SK-N-SH (cell line): ENCODE results near the gene UCP2. TPM values are rescaled to one million over a fixed set of nuclear protein-coding genes. Genes with fewer than 3 reads are reported as not detected.

Source experiments
- CTCF ChIA-PET: fragments of 300-600, 350-600 bp; formaldehyde crosslinking; extraction: SDS; loops from one replicate; lab custom pipeline; 2021; lab: Yijun Ruan, JAX
- POLR2A ChIA-PET: fragments of 350-600 bp; sonication (Branson Sonifier 250); formaldehyde crosslinking; extraction: SDS; loops from one replicate; lab custom pipeline; 2020; ENCODE audit warnings: antibody characterized with exemption, inconsistent platforms; lab: Yijun Ruan, JAX
- DNase-seq: peaks from one replicate; pipeline ENCODE4 v3.0.0; 2012
- H2AFZ ChIP-seq: fragments of 200-600 bp; sonication (generic); 2 replicates; pipeline ENCODE4 v1.8.1; 2016; ENCODE audit warnings: antibody characterized with exemption, mild to moderate bottlenecking, low read depth
- H3F3A ChIP-seq: fragments of 200-600 bp; sonication (generic); replicated peaks from 2 replicates; pipeline ENCODE3; 2016; ENCODE audit warnings: antibody characterized with exemption, mild to moderate bottlenecking; ENCODE audit not compliant: insufficient read depth
- H3K27ac ChIP-seq, 2 experiments: fragments of 200-500 bp in 1 of 2; fragments of 200-600 bp in 1 of 2; sonication (Bioruptor generic) in 1 of 2; sonication (generic), shearing (Covaris generic) in 1 of 2; 2 replicates each; pipeline versions ENCODE4 v1.5.1 to v1.6.1; 2014 to 2016; ENCODE audit warnings: low read depth in 2 of 2, inconsistent platforms in 1 of 2, low read length in 1 of 2, mild to moderate bottlenecking in 1 of 2, mixed read lengths in 1 of 2
- H3K27me3 ChIP-seq: fragments of 200-600 bp; sonication (generic), shearing (Covaris generic); 2 replicates; pipeline ENCODE4 v1.6.1; 2016; ENCODE audit warnings: mixed run types; ENCODE audit not compliant: insufficient read depth
- H3K36me3 ChIP-seq, 2 experiments: fragments of 200-500 bp in 1 of 2; fragments of 200-600 bp in 1 of 2; sonication (Bioruptor generic) in 1 of 2; sonication (generic) in 1 of 2; replicated peaks in 1 of 2; 2 replicates each; pipeline versions ENCODE3 to v1.5.1; 2014 to 2016; ENCODE audit warnings: low read length in 1 of 2, mild to moderate bottlenecking in 1 of 2; ENCODE audit not compliant: insufficient read depth in 2 of 2, control insufficient read depth in 1 of 2
- H3K4me1 ChIP-seq, 2 experiments: fragments of 200-500 bp in 1 of 2; fragments of 200-600 bp in 1 of 2; sonication (Bioruptor generic) in 1 of 2; sonication (generic), shearing (Covaris generic) in 1 of 2; 2 replicates each; pipeline versions ENCODE4 v1.5.1 to v1.6.1; 2014 to 2016; ENCODE audit warnings: low read depth in 1 of 2, low read length in 1 of 2, mixed run types in 1 of 2; ENCODE audit not compliant: insufficient read depth in 2 of 2, control insufficient read depth in 1 of 2
- H3K4me2 ChIP-seq: fragments of 200-600 bp; sonication (generic), shearing (Covaris generic); 2 replicates; pipeline ENCODE4 v1.6.1; 2017; ENCODE audit warnings: mixed run types
- H3K4me3 ChIP-seq, 2 experiments: fragments of 200-500 bp in 1 of 2; fragments of 200-600 bp in 1 of 2; sonication (Bioruptor generic) in 1 of 2; sonication (generic), shearing (Covaris generic) in 1 of 2; 2 replicates each; pipeline versions ENCODE4 v1.5.1 to v1.8.1; 2014 to 2016; ENCODE audit warnings: low read depth in 2 of 2, inconsistent platforms in 1 of 2, low read length in 1 of 2, mild to moderate bottlenecking in 1 of 2, mixed read lengths in 1 of 2, moderate library complexity in 1 of 2
- H3K79me2 ChIP-seq: fragments of 200-600 bp; sonication (generic); 2 replicates; pipeline ENCODE4 v1.8.1; 2017; ENCODE audit warnings: mild to moderate bottlenecking; ENCODE audit not compliant: insufficient read depth
- H3K9ac ChIP-seq: fragments of 200-600 bp; sonication (generic); 2 replicates; pipeline ENCODE4 v1.6.1; 2017; ENCODE audit warnings: mixed run types
- H3K9me2 ChIP-seq: fragments of 200-600 bp; sonication (generic); 2 replicates; pipeline ENCODE4 v1.6.1; 2017; ENCODE audit warnings: mixed run types
- H3K9me3 ChIP-seq: fragments of 200-600 bp; sonication (generic); 2 replicates; pipeline ENCODE4 v1.6.1; 2017; ENCODE audit warnings: mixed run types, mild to moderate bottlenecking, moderate library complexity
- H4K20me1 ChIP-seq: fragments of 200-600 bp; sonication (generic); 2 replicates; pipeline ENCODE4 v1.6.1; 2017; ENCODE audit warnings: mild to moderate bottlenecking, mixed run types; ENCODE audit not compliant: insufficient read depth
- CHD2 ChIP-seq: fragments of 150-350 bp; IDR thresholded peaks from 2 replicates; pipeline ENCODE4 v1.6.1; 2018; ENCODE audit warnings: low read length; ENCODE audit not compliant: partially characterized antibody
- ELF1 ChIP-seq: IDR thresholded peaks from 2 replicates; pipeline ENCODE4 v1.4.0; 2012
- EP300 ChIP-seq, 2 experiments: IDR thresholded peaks; 2 replicates each; pipeline versions ENCODE4 v1.4.0 to v1.6.1; 2012; ENCODE audit warnings: borderline replicate concordance in 1 of 2, low read depth in 1 of 2, low read length in 1 of 2
- FOXJ3 ChIP-seq: sonication (generic); formaldehyde crosslinking; IDR thresholded peaks from 2 replicates; pipeline ENCODE4 v1.5.1; 2020; ENCODE audit warnings: mild to moderate bottlenecking, missing genetic modification reagents
- JUND ChIP-seq: IDR thresholded peaks from 2 replicates; pipeline ENCODE4 v1.4.0; 2012
- MXI1 ChIP-seq: IDR thresholded peaks from 2 replicates; pipeline ENCODE4 v1.6.1; 2012; ENCODE audit warnings: mild to moderate bottlenecking, low read depth, low read length, improper control_type of control experiment
- NFIC ChIP-seq: IDR thresholded peaks from 2 replicates; pipeline ENCODE4 v1.4.0; 2012; ENCODE audit warnings: borderline replicate concordance
- RFX5 ChIP-seq: IDR thresholded peaks from 2 replicates; pipeline ENCODE4 v1.6.1; 2012; ENCODE audit warnings: mild to moderate bottlenecking, improper control_type of control experiment, low read length
- SIN3A ChIP-seq: IDR thresholded peaks from 2 replicates; pipeline ENCODE4 v1.6.1; 2012; ENCODE audit warnings: low read depth, mild to moderate bottlenecking, low read length, moderate library complexity, borderline replicate concordance
- SMC3 ChIP-seq: IDR thresholded peaks from 2 replicates; pipeline ENCODE4 v1.6.1; 2012; ENCODE audit warnings: low read depth, low read length, improper control_type of control experiment
- TAF1 ChIP-seq: IDR thresholded peaks from 2 replicates; pipeline ENCODE4 v1.6.1; 2012; ENCODE audit warnings: low read depth, mild to moderate bottlenecking, low read length, moderate library complexity, borderline replicate concordance
- TEAD4 ChIP-seq: IDR thresholded peaks from 2 replicates; pipeline ENCODE4 v1.4.0; 2012; ENCODE audit warnings: mild to moderate bottlenecking, borderline replicate concordance; ENCODE audit not compliant: insufficient read depth
- WGBS: methylation state at CpG from one replicate; pipeline ENCODE4 v1.1.6; 2017; ENCODE audit warnings: low lambda C conversion rate; 5-methylcytosine and 5-hydroxymethylcytosine counted together
- polyA plus RNA-seq, 3 experiments: library from polyadenylated mRNA; depleted of rRNA; stranded (reverse); fragments of >200 nt; gene quantifications; 2 replicates each; pipeline ENCODE4 v1.2.3, GENCODE V29; 2012
- TF ChIP-seq, protein P1 (sequence below): fragments of 200-600 bp; sonication (generic); IDR thresholded peaks from 2 replicates; pipeline ENCODE4 v1.6.1; 2017; ENCODE audit warnings: antibody characterized with exemption, mild to moderate bottlenecking, moderate library complexity
- TF ChIP-seq, protein P2 (sequence below): fragments of 150-350 bp; IDR thresholded peaks from 2 replicates; pipeline ENCODE4 v1.6.1; 2016; ENCODE audit warnings: mild to moderate bottlenecking, low read depth, low read length
- TF ChIP-seq, protein P3 (sequence below): IDR thresholded peaks from 2 replicates; pipeline ENCODE4 v1.4.0; 2012; ENCODE audit warnings: low read depth, borderline replicate concordance

Gene UCP2
- polyA plus RNA-seq, 1 of the 3 experiments (the other 2 are of a cell fraction), result 36.0 TPM

DNA sequence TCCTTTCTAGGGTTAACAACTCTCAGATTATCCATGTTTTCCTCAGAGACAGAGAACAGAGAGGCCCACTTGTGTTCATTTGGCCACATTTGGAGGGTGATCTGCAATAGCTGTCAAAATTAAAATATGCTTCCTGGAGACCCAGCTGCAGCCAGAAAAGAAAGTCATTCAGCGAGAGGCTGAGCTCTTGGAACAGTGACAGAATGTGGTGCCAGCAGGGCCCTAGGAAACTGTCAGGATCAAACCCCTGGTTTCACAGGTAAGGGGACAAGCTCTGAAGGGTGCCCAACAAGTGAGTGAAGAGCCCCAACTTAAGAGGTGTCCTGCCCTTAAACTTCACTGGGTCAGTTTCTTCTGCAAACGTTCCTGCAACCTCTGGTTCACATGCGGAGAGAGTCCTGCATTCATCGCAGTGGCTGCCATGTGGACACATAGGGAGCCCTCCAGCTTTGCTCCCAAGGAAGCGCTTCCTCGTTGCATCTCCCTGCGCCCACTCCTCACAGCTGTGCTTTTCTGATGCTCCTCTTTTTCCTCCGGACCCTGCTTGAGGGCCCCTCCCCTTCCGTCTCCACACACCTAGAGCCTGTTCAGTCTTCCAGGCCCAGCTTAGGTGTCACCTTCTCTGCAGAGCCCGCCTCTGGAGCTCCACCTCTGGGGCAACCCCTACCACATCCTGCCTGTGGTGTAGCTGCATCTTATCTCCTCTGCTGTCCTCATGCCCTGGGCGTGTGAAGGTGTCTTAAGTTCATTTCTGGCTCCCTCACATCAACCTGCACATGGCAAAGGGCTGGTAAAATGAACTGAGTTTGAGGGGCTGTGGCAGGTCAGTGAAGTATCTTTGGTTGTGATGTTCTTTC is 22.3 kb upstream of the UCP2 start (continued):
- TF ChIP-seq CHD2, result no peak

DNA sequence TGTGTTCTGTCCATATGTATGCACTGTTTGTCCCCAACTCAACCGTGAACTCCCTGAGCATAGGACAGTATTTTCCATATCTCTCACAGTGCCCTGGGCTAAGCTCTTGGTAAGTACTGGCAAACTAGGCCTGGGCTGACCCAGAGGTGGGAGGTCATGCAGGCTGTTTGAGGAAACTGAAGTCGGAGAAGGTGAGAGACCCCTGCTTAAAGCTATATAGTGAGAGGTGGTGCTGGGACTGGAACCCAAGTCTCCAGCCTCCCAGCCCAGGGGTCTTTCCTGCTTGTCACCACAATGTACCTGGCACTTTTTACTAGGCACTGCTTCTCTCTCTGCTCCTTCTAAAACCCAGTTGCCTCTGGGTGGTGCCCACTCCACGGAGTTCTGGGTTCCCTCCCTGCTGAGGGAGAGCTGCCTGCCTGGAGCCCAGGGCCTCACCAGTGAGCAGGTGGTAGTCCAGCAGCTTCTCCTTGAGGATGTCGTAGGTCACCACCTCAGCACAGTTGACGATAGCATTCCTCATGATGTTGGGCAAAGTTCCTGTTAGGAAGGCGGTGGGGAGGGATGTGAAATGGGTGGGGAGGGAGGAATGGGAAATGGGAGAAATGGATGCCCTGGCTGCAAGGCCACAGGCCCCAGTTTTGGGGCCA is 21.5 kb upstream of the UCP2 start:
- Histone ChIP-seq H2AFZ (no peak overlapping the region), H3K4me2 (no peak overlapping the region), H3K27me3 (no peaks in the 10 kb centered on the region), H3K9me2 (no peaks in the 10 kb centered on the region), H3K9ac (no peak overlapping the region), H3K4me1 (no peaks in the 10 kb centered on the region), H3K4me3 (no peak overlapping the region), H3K79me2 (no peaks in the 10 kb centered on the region), H3K27ac (no peak overlapping the region), H3K9me3 (no peaks in the 10 kb centered on the region), H3K36me3 (peaks cover 0 to 12% of the 10 kb centered on the region in 2 experiments), H4K20me1 (no peaks in the 10 kb centered on the region), H3F3A (no peaks in the 10 kb centered on the region)
- POLR2A ChIA-PET, result no interaction called here
- 88% methylated on average over 6 of the region's 6 CpGs for WGBS
- no peak for DNase-seq
- TF ChIP-seq, protein P1, sequence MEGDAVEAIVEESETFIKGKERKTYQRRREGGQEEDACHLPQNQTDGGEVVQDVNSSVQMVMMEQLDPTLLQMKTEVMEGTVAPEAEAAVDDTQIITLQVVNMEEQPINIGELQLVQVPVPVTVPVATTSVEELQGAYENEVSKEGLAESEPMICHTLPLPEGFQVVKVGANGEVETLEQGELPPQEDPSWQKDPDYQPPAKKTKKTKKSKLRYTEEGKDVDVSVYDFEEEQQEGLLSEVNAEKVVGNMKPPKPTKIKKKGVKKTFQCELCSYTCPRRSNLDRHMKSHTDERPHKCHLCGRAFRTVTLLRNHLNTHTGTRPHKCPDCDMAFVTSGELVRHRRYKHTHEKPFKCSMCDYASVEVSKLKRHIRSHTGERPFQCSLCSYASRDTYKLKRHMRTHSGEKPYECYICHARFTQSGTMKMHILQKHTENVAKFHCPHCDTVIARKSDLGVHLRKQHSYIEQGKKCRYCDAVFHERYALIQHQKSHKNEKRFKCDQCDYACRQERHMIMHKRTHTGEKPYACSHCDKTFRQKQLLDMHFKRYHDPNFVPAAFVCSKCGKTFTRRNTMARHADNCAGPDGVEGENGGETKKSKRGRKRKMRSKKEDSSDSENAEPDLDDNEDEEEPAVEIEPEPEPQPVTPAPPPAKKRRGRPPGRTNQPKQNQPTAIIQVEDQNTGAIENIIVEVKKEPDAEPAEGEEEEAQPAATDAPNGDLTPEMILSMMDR, result no peak
- no peak for TF ChIP-seq NFIC
- TF ChIP-seq, protein P2, sequence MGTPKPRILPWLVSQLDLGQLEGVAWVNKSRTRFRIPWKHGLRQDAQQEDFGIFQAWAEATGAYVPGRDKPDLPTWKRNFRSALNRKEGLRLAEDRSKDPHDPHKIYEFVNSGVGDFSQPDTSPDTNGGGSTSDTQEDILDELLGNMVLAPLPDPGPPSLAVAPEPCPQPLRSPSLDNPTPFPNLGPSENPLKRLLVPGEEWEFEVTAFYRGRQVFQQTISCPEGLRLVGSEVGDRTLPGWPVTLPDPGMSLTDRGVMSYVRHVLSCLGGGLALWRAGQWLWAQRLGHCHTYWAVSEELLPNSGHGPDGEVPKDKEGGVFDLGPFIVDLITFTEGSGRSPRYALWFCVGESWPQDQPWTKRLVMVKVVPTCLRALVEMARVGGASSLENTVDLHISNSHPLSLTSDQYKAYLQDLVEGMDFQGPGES, result no peak
- TF ChIP-seq, protein P3, sequence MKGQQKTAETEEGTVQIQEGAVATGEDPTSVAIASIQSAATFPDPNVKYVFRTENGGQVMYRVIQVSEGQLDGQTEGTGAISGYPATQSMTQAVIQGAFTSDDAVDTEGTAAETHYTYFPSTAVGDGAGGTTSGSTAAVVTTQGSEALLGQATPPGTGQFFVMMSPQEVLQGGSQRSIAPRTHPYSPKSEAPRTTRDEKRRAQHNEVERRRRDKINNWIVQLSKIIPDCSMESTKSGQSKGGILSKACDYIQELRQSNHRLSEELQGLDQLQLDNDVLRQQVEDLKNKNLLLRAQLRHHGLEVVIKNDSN, result no peak
- no peak for TF ChIP-seq EP300 (IDR thresholded peaks at IDR 0.05; ENCODE audit: borderline replicate concordance in 1 of 2, low read depth in 1 of 2, low read length in 1 of 2)
- TF ChIP-seq TEAD4, result no peak
- TF ChIP-seq FOXJ3 (CRISPR knock-in tag), result no peak
- no peak for TF ChIP-seq MXI1
- no peak for TF ChIP-seq JUND
- TF ChIP-seq SMC3, result no peak
- TF ChIP-seq RFX5, result no peak
- no peak for TF ChIP-seq SIN3A
- no peak for TF ChIP-seq TAF1
- TF ChIP-seq ELF1, result no peak
- CTCF ChIA-PET, result no interaction called here
